PFSK-1 (cell line): Measurements from ENCODE around the gene CASZ1.

ENCODE experiments used
- FOXP2 ChIP-seq: optimal IDR thresholded peaks from 2 replicates; pipeline ENCODE3; 2011; ENCODE audit warnings: borderline replicate concordance, control low read depth, inconsistent platforms; ENCODE audit not compliant: insufficient read depth; ENCODE audit errors: extremely low read length, extremely low read depth
- POLR2AphosphoS5 ChIP-seq: IDR thresholded peaks from 2 replicates; pipeline ENCODE4 v1.6.1; 2012; ENCODE audit warnings: low read depth, mild to moderate bottlenecking, control low read depth, low read length, moderate library complexity
- SIN3A ChIP-seq: IDR thresholded peaks from 2 replicates; pipeline ENCODE4 v1.6.1; 2012; ENCODE audit warnings: mild to moderate bottlenecking, low read length, moderate library complexity, borderline replicate concordance; ENCODE audit not compliant: insufficient read depth
- TAF1 ChIP-seq: IDR thresholded peaks from 2 replicates; pipeline ENCODE4 v1.6.1; 2012; ENCODE audit warnings: low read length, control low read depth, borderline replicate concordance; ENCODE audit not compliant: insufficient read depth
- TF ChIP-seq, protein P1 (sequence below), 2 experiments: IDR thresholded peaks; 2 replicates each; pipeline versions ENCODE4 v1.6.1 to v1.8.0; 2011 to 2012; ENCODE audit warnings: low read depth in 2 of 2, low read length in 2 of 2, control low read depth in 1 of 2, inconsistent platforms in 1 of 2, mild to moderate bottlenecking in 1 of 2, moderate library complexity in 1 of 2; ENCODE audit not compliant: insufficient read depth in 1 of 2

Gene CASZ1

DNA sequence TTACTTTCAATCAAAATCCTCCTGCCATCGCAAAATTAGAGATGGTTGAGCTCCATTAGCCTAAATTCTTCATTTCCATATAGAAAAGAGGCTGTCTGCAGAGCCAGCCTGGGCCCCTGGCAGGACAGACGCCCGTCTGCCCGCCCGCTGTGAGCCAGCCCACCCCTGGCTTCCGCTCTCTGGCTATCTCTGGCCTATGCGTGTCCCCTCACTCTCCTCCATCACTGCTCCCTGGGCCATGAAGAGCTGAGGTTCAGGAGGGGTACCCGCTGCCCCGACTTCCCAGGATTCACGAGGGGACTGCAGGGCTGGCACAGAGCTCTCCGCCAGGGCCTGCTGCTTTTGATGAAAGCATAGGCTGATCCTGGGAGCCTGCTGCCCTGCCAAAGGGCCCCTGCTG is 117.6 kb downstream of the CASZ1 start:
- no peak for TF ChIP-seq SIN3A
- TF ChIP-seq, protein P1, sequence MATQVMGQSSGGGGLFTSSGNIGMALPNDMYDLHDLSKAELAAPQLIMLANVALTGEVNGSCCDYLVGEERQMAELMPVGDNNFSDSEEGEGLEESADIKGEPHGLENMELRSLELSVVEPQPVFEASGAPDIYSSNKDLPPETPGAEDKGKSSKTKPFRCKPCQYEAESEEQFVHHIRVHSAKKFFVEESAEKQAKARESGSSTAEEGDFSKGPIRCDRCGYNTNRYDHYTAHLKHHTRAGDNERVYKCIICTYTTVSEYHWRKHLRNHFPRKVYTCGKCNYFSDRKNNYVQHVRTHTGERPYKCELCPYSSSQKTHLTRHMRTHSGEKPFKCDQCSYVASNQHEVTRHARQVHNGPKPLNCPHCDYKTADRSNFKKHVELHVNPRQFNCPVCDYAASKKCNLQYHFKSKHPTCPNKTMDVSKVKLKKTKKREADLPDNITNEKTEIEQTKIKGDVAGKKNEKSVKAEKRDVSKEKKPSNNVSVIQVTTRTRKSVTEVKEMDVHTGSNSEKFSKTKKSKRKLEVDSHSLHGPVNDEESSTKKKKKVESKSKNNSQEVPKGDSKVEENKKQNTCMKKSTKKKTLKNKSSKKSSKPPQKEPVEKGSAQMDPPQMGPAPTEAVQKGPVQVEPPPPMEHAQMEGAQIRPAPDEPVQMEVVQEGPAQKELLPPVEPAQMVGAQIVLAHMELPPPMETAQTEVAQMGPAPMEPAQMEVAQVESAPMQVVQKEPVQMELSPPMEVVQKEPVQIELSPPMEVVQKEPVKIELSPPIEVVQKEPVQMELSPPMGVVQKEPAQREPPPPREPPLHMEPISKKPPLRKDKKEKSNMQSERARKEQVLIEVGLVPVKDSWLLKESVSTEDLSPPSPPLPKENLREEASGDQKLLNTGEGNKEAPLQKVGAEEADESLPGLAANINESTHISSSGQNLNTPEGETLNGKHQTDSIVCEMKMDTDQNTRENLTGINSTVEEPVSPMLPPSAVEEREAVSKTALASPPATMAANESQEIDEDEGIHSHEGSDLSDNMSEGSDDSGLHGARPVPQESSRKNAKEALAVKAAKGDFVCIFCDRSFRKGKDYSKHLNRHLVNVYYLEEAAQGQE (IDR thresholded peaks at IDR 0.05; ENCODE audit: insufficient read depth in 1 of 2, low read depth in 2 of 2, low read length in 2 of 2): no peak
- no peak for TF ChIP-seq POLR2AphosphoS5
- no peak for TF ChIP-seq FOXP2
- TF ChIP-seq TAF1: no peak

DNA sequence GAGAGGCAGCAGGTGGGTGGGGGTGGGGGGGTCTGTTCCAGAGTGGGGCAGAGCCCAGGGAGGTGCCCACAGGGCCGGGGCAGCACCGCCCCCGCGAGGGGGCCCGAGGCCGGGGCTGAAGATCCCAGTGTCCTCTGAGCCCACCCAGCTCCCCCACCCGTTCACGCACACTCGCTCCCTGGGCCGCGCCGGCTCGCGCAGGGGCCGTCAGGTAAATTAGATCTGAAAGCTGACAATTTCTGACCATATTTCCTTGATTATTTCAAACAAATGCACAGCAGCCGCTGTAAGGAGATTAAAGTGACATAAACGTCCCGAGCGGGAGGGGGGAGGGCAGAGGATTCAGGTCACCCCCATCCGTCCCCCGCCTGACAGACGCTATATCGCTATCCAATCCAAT is 118.0 kb downstream of the CASZ1 start:
- TF ChIP-seq TAF1: no peak
- TF ChIP-seq, protein P1 (IDR thresholded peaks at IDR 0.05; ENCODE audit: insufficient read depth in 1 of 2, low read depth in 2 of 2, low read length in 2 of 2): no peak
- TF ChIP-seq POLR2AphosphoS5: no peak
- no peak for TF ChIP-seq FOXP2
- no peak for TF ChIP-seq SIN3A

DNA sequence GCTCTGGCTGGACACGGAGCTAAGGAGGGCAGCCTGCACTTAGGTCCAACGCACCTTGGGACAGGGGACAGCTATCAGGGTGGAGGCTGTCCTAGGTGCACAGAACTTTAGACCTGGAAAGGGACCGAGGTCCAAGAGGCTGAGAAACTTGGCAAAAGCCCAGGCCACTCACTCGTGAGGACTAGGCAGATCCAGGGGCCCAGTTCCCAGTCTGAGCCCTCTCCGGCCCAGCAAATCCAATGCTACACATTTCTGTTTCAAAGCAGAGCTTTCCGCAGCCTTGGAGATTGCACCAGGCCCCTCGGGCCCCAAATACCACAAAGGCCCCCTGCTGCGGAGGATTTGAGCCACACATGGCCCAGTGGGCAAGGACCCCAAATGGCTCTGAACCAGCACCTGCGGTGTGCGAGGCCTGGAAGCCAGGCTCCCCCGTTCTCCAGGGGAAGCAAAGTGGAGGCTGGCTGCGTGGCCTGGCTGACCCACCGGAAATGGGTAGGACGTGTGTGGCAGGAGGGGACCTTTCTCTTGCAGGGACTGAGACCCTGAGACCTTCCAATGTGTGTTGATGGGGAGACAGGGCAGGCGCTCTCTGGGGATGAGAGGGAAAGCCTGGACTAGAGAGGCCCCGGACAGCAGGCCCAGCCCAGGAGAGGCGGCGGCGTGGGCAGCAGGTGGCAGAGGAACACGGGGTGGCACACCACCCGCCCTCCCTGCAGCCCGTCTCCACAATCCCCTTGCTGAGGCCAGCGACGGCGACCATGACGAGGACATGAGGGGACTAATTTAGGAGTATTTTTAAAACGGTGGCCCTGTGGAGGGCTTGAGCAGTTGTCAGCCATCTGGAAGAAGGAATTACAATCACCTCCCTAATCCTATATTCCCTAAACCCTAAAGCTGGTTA is 118.7 kb downstream of the CASZ1 start:
- TF ChIP-seq POLR2AphosphoS5: no peak
- no peak for TF ChIP-seq SIN3A
- TF ChIP-seq, protein P1 (IDR thresholded peaks at IDR 0.05; ENCODE audit: insufficient read depth in 1 of 2, low read depth in 2 of 2, low read length in 2 of 2): no peak
- no peak for TF ChIP-seq FOXP2
- TF ChIP-seq TAF1: no peak

DNA sequence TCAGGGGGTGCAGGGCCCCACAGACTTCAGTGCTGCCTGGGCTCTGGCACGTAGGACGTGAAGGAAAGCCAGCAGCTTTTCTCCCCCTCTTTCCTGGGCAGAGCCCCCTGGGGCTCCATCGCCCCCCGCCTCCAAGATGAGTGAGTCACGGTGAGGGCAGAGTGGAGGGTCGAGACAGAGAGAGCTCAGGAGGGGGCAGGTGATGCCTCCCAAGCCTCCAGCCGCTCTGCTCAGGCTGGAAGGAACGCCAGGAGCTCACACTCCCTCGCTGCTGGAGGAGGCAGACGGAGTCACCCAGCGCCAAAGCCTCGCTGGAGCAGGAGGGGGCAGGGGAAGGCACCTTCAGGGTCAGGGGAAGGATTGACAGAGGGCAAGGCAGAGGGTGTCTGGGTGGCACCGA is 119.5 kb downstream of the CASZ1 start:
- TF ChIP-seq POLR2AphosphoS5 (no peak), SIN3A (no peak), FOXP2 (no peak)
- TF ChIP-seq, protein P1 (IDR thresholded peaks at IDR 0.05; ENCODE audit: insufficient read depth in 1 of 2, low read depth in 2 of 2, low read length in 2 of 2): no peak
